ENCODE measurements around the gene LRRC42.

The LRRC42 gene

DNA sequence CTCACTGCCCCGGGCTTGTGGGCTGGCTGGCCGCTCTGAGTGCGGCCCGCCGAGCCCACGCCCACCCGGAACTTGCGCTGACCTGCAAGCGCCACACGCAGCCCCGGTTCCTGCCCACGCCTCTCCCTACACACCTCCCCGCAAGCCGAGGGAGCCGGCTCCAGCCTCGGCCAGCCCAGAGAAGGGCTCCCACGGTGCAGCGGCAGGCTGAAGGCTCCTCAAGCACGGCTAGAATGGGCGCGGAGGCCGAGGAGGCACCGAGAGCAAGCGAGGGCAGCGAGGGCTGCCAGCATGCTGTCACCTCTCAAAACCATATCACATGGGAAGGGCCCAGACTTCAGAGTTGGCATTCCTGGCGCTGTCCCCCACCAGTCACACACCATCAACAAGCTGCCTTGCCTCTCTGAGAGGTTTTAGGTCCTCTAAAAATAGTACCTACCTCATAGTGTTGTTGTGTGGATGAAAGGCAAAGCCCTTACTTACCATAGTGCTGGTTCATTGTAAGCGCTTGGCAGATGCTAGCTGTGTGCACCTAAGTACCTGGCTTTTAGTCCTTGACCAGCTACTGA, 58.4 kb downstream of the LRRC42 start:
- no peak for DNase-seq (ENCODE audit: low spot score)

DNA sequence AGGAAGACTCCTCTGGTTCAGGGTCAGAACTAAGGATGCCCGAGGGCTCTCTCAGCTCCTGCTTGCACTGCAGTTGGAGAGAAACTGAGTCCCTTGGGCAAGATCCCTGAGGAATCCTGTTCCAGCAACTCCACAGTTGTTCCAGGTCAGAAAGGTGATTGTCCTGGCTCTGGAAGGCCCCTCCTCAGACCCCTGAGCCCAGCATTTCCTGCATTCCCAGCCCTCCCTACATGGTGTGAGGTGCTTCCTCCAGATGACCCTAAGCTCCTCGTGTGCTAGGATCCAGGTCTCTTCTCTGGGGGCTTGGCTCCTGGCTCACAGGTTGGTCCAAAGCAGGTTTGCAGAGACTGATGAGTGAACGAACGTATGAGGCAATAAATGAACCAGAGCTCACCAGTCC, 60.4 kb downstream of the LRRC42 start:
- DNase-seq (ENCODE audit: low spot score) = no peak

GRCh38 chr1:54007613-54008012, 61.5 kb downstream of the LRRC42 start:
- DNase-seq (ENCODE audit: low spot score) = no peak

GRCh38 chr1:54008876-54009275, 62.7 kb downstream of the LRRC42 start:
- no peak for DNase-seq (ENCODE audit: low spot score)

- no peak for DNase-seq (ENCODE audit: low spot score)
These were observed 63.3 kb downstream of the LRRC42 start for GRCh38 chr1:54009406-54009805.

DNA sequence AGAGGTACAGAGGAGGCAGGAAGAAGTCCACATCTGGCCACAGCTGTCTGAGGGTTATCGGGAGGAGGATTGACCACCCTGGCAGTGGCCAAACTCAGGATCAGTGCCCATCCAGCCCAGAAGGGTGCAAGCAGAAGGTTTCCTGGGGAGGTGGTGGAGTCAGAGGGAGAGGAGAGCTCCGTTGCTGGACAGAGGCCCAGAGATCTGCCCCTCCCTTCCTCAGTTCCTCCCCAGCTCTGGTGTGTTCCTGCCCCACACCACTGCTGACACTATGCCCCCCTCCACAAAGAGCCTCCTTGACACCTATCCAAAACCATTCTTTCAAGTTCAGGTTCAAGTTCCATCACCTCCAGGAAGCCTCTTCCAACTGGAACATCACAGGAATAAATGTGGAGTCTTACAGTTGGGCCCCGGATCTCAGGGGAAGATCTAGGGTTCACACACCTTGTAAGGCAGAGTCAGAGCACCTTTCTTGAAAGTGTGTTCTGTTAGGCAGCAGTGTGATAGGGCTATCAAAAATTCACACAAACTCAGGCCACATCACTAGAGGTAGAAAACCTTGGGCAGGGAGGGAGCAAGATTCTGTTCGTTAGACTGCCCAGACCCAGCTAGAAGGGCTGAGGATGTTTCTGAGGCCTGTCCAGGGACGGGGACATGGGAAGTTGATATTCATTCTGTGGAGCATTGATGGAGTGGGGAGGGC, 64.4 kb downstream of the LRRC42 start:
- DNase-seq (ENCODE audit: low spot score) = no peak

DNA sequence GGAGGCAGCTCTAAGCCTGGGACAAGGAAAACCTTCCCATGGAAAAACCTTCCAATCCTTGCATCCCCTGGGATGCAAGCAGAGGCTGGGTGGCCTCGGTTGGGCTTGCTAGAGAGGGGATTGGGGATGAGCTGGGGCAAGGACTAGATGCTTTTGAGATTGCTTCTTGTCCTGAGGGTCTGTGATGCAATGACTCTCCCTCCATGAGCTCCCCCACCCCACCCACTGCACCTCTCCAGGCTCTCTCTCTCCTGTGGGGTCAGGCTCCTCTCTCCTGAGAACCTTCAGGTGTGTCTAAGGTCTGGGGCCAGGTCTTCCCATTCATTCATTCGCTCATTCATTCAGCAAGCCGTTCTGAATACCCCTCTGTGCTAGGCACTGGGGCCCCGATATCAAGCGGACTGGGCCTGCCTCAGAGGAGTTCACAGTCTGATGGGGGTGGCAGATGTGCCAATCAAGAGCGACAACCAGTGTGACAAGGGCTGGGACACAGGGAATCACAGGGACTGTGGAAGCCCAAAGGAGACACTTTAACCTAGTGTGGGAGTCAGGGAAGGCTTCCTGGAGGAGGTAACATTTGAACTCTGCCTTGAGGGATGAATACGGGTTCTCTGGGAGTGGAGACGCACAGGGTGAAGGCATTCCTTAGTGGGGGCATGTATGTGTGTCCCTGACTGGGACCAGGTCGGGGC, 65.3 kb downstream of the LRRC42 start:
- DNase-seq (ENCODE audit: low spot score) = no peak

GRCh38 chr1:54012008-54012325, 65.8 kb downstream of the LRRC42 start:
- no peak for DNase-seq (ENCODE audit: low spot score)

- DNase-seq (ENCODE audit: low spot score) = no peak
These were observed 66.7 kb downstream of the LRRC42 start for GRCh38 chr1:54012863-54013262.

DNA sequence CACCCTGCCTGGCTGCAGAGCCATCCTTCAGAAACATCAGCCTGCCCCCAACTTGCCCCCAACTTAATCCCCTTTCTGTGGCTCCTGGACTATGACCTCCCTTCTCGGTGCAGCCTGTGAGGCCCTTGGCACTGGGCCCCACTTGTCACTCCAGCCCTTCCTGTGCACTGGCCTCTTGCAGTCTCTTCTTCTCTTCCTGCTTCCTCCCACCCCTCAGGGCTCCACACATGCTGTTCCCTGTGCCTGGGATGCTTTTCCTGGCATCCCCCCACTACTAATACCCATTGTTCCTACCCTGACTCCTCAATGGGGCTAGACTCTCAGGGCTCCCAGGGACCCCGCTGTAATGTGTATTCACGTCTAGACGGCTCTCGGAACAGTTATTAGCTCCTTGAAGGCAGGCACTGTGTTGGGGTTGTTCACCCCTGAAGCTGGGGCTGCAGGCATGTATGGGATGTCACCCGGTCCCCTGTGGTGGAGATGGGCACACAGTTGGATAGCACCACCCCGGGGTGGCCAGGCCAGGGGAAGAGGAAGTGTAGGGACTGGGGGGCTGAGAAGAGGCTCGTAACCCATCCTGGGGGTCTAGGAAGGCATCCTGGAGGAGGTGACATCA, 67.4 kb downstream of the LRRC42 start:
- no peak for DNase-seq (ENCODE audit: low spot score)

- DNase-seq (ENCODE audit: low spot score) = no peak
These were observed 68.0 kb downstream of the LRRC42 start for GRCh38 chr1:54014009-54014629.

DNA sequence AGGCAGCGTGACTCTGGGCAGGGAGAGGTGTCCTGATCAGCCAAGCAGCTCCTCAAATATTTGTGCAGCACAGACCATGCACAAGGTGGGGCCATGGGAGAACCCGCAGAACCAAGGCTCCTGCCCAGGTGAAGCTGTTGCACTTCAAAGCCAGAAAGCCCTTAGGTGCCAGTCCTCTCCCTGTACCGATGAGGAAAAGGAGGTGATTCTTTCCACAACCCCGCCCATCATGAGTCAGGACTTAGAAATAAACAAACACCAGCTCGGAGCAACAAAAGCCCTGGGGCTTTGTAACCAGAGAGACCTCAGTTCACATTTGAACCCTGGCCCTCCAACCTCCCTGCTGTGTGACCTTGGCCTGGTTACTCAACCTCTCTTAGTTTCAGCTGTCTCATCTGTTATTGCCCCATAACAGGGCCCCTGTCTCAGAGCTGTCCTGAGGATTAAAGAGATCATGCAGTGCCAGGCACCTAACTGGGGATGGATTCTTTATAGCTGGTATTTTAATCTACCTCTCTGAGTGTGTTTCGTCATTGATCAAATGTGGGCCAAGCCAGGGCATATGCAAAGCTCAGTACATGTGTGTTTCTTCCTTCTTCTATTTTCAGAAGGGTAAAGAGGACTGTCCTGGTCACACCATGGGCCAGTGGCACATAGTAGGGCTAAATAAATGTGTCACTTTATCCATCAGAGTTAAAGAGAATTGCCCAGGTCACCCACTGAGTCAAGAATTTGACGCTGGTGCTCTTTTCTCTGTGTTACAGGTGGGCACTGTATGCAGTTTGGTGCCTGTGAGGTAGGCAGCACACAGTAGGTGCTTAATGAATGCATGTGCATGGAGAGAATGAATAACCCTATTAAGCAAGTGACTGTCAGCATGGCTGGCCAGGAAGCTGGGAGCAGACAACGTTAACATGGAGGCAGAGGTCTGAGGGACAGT, 70.5 kb downstream of the LRRC42 start:
- DNase-seq (ENCODE audit: low spot score) = no peak

Measured in Ammon's horn (tissue), 1 donor.